OCI-LY1 (cell line): ENCODE results near the gene BMPR1B.

Experiments used
- H2AFZ ChIP-seq: fragments of 200-600 bp; sonication (generic), shearing (Covaris generic); 2 replicates; pipeline ENCODE4 v1.6.0; 2014; ENCODE audit warnings: antibody characterized with exemption, mild to moderate bottlenecking, low read length
- H3F3A ChIP-seq: fragments of 200-600 bp; sonication (generic), shearing (Covaris generic); 2 replicates; pipeline ENCODE4 v1.6.0; 2014; ENCODE audit warnings: mild to moderate bottlenecking, antibody characterized with exemption, low read length, moderate library complexity; ENCODE audit not compliant: insufficient read depth
- H3K27ac ChIP-seq: fragments of 200-600 bp; sonication (generic); 2 replicates; pipeline ENCODE4 v1.5.1; 2014; ENCODE audit warnings: low read length, mixed run types, mild to moderate bottlenecking, low read depth; ENCODE audit not compliant: poor library complexity, severe bottlenecking
- H3K27me3 ChIP-seq: fragments of 200-600 bp; sonication (generic); 2 replicates; pipeline ENCODE4 v1.6.0; 2014; ENCODE audit warnings: antibody characterized with exemption, mild to moderate bottlenecking, low read length, moderate library complexity; ENCODE audit not compliant: insufficient read depth
- H3K36me3 ChIP-seq: fragments of 200-600 bp; sonication (generic); 2 replicates; pipeline ENCODE4 v1.6.1; 2014; ENCODE audit warnings: mild to moderate bottlenecking, antibody characterized with exemption, low read length, moderate library complexity, mixed read lengths; ENCODE audit not compliant: insufficient read depth
- H3K4me1 ChIP-seq: fragments of 200-600 bp; sonication (generic); 2 replicates; pipeline ENCODE4 v1.5.1; 2014; ENCODE audit warnings: mild to moderate bottlenecking, low read length, moderate library complexity; ENCODE audit not compliant: insufficient read depth, severe bottlenecking
- H3K4me2 ChIP-seq: fragments of 200-600 bp; sonication (generic), shearing (Covaris generic); 2 replicates; pipeline ENCODE4 v1.6.1; 2014; ENCODE audit warnings: low read length
- H3K4me3 ChIP-seq: fragments of 200-600 bp; sonication (generic); 2 replicates; pipeline ENCODE4 v1.5.1; 2014; ENCODE audit warnings: low read length, low read depth, mild to moderate bottlenecking, mixed read lengths; ENCODE audit not compliant: poor library complexity, severe bottlenecking
- H3K79me2 ChIP-seq: fragments of 200-600 bp; shearing (Covaris generic); 2 replicates; pipeline ENCODE4 v1.6.1; 2016; ENCODE audit warnings: mixed run types, low read length, mixed read lengths; ENCODE audit not compliant: insufficient read depth
- H3K9ac ChIP-seq: fragments of 200-600 bp; sonication (generic), shearing (Covaris generic); 2 replicates; pipeline ENCODE4 v1.6.1; 2014; ENCODE audit warnings: mild to moderate bottlenecking, low read length, mixed read lengths
- H3K9me2 ChIP-seq: fragments of 200-600 bp; sonication (generic), shearing (Covaris generic); 2 replicates; pipeline ENCODE4 v1.6.1; 2014; ENCODE audit warnings: low read depth, mild to moderate bottlenecking, low read length, mixed read lengths
- H3K9me3 ChIP-seq: fragments of 200-600 bp; shearing (Covaris generic); 2 replicates; pipeline ENCODE4 v1.6.1; 2014; ENCODE audit warnings: low read length, mixed read lengths
- H4K20me1 ChIP-seq: fragments of 200-600 bp; sonication (generic), shearing (Covaris generic); 2 replicates; pipeline ENCODE4 v1.6.0; 2016; ENCODE audit warnings: mild to moderate bottlenecking, low read length; ENCODE audit not compliant: insufficient read depth
- EZH2 ChIP-seq: fragments of 200-600 bp; sonication (generic), shearing (Covaris generic); IDR thresholded peaks from 2 replicates; pipeline ENCODE4 v1.8.0; 2017; ENCODE audit warnings: borderline replicate concordance, mixed run types, mild to moderate bottlenecking, antibody characterized with exemption, low read length, moderate library complexity, mixed read lengths
- TF ChIP-seq, protein P1 (sequence below): fragments of 200-600 bp; sonication (generic), shearing (Covaris generic); IDR thresholded peaks from 2 replicates; pipeline ENCODE4 v1.5.1; 2017; ENCODE audit warnings: mild to moderate bottlenecking, antibody characterized with exemption, low read length, moderate library complexity, mixed read lengths

Gene BMPR1B

DNA sequence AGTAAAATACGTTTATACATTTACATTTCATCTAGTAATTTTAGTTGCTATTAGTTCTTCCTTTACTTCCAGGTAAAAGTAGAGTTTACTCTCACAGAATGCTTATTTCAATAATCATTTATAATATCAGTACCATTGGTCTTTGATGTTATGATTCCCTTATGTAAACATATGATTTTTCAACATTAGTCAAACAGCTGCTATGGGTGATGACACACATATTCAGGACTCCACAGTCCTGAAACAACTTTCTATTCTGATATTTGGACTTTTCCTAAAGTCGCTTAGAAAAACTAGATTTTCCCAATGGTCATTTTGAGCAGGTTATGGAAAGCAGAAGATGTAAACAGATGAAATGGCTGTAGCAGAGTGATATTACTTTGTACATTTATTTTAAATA lies 421.2 kb downstream of the BMPR1B start:
- no peaks in the 10 kb centered on the region for H4K20me1 ChIP-seq
- H3K9ac ChIP-seq: no peak overlapping the region
- H3K4me3 ChIP-seq: no peak overlapping the region
- TF ChIP-seq, protein P1, sequence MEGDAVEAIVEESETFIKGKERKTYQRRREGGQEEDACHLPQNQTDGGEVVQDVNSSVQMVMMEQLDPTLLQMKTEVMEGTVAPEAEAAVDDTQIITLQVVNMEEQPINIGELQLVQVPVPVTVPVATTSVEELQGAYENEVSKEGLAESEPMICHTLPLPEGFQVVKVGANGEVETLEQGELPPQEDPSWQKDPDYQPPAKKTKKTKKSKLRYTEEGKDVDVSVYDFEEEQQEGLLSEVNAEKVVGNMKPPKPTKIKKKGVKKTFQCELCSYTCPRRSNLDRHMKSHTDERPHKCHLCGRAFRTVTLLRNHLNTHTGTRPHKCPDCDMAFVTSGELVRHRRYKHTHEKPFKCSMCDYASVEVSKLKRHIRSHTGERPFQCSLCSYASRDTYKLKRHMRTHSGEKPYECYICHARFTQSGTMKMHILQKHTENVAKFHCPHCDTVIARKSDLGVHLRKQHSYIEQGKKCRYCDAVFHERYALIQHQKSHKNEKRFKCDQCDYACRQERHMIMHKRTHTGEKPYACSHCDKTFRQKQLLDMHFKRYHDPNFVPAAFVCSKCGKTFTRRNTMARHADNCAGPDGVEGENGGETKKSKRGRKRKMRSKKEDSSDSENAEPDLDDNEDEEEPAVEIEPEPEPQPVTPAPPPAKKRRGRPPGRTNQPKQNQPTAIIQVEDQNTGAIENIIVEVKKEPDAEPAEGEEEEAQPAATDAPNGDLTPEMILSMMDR: no peak
- no peak for TF ChIP-seq EZH2
- H3K4me2 ChIP-seq: no peak overlapping the region
- no peak overlapping the region for H2AFZ ChIP-seq
- no peaks in the 10 kb centered on the region for H3K79me2 ChIP-seq
- H3K27ac ChIP-seq: no peak overlapping the region
- no peaks in the 10 kb centered on the region for H3K9me3 ChIP-seq
- H3K36me3 ChIP-seq: no peaks in the 10 kb centered on the region
- H3K4me1 ChIP-seq: no peaks in the 10 kb centered on the region
- no peaks in the 10 kb centered on the region for H3K9me2 ChIP-seq
- no peaks in the 10 kb centered on the region for H3K27me3 ChIP-seq
- no peaks in the 10 kb centered on the region for H3F3A ChIP-seq

DNA sequence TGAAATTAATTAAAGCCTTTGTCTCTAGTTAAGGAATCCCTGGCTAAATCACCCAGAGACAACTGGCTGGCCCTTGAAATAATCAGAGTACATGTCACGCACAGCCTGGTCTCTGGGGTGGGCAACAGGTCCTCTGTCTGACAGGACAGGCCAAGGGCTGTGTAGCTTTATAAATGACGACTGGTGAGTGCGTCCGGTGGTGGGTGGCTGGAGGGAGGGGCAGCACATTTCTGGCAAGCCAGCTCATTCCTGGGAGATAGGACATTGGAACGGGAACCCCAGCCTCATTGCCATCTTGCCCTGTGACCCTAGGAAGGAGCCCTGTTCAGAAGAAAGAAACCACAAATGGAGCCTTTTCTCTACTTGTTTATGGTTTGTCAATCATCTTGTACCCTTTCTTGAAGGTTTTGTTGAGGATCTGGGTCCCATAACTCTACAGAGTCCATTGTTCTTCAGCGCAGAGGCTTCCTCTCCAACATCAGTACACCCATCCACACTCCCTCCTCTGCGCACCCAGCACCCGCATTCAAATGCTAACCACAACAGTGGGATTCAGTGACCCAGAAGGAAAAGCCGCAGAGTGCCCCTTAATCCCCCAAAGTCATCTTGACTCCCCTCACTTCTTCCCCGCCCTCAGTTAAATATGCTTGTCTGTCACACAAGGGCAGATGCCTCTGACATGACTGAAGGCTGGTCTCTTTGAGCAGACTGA lies 422.9 kb downstream of the BMPR1B start:
- Histone ChIP-seq H3K4me3 (no peak overlapping the region), H3K79me2 (no peaks in the 10 kb centered on the region), H3K4me2 (no peak overlapping the region), H3K9me2 (no peaks in the 10 kb centered on the region), H3K9me3 (no peaks in the 10 kb centered on the region), H3K36me3 (no peaks in the 10 kb centered on the region), H2AFZ (no peak overlapping the region), H3K27me3 (no peaks in the 10 kb centered on the region), H3F3A (no peaks in the 10 kb centered on the region), H3K4me1 (no peaks in the 10 kb centered on the region), H3K27ac (no peak overlapping the region), H3K9ac (no peak overlapping the region), H4K20me1 (no peaks in the 10 kb centered on the region)
- TF ChIP-seq, protein P1: no peak
- TF ChIP-seq EZH2: no peak

DNA sequence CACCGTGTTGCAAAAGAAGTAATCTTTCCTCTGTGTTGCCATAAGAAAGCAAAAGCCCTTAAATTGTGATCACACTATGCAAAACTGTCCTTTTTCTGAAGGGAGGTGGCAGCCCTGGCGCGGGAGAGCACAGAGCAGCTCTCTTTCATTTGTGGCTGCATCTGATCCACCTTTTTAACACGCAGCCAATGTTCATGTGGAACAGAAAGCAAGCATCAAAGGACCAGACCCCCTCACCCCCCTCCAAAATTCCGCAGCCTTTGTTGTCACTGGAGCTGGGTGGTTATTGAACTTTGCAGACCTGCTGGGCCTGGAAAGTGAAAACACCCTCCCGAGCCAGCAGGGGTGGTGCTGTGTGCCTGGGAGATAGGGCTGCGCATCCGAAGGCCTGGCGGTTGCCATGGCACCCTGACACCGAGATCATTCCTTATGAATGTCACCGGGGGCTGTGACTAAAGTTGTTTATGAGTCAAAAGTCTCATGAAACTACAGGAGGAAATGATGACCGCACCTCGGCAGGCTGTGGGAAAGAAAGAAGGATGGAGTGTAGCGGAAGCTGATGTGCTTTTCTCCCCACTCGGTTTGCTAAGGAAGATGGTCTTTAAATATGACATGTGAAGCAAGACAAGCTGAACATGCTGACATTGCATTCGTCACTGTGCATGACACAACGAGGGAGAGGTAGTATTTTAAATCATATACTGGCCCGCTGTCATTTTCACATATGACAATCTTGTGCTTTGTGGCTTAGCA lies 423.7 kb downstream of the BMPR1B start:
- Histone ChIP-seq H2AFZ (no peak overlapping the region), H3K4me2 (no peak overlapping the region), H3K9me3 (no peaks in the 10 kb centered on the region), H3K9ac (no peak overlapping the region), H3K27me3 (no peaks in the 10 kb centered on the region), H3F3A (no peaks in the 10 kb centered on the region), H3K27ac (no peak overlapping the region), H3K36me3 (no peaks in the 10 kb centered on the region), H4K20me1 (no peaks in the 10 kb centered on the region), H3K9me2 (no peaks in the 10 kb centered on the region), H3K4me3 (no peak overlapping the region), H3K4me1 (no peaks in the 10 kb centered on the region), H3K79me2 (no peaks in the 10 kb centered on the region)
- TF ChIP-seq, protein P1: no peak
- no peak for TF ChIP-seq EZH2
